H9 (cell line): Measurements from ENCODE around the gene CCNY. TPM values are rescaled to one million over a fixed set of nuclear protein-coding genes. Genes with fewer than 3 reads are reported as not detected.

Experiments
- DNase-seq: peaks from one replicate; pipeline ENCODE4 v3.0.0-alpha.2; 2017
- H2AFZ ChIP-seq: one replicate; pipeline ENCODE4 v1.6.1; 2013; ENCODE audit warnings: mild to moderate bottlenecking, low read length, control low read depth, moderate library complexity
- H2AK5ac ChIP-seq: 2 replicates; pipeline ENCODE4 v1.6.1; 2013; ENCODE audit warnings: low read length, control low read depth, mixed read lengths; ENCODE audit not compliant: insufficient read length
- H2BK120ac ChIP-seq: one replicate; pipeline ENCODE4 v1.6.1; 2013; ENCODE audit warnings: low read depth, mild to moderate bottlenecking, low read length, control low read depth, inconsistent platforms; ENCODE audit not compliant: poor library complexity, severe bottlenecking
- H2BK12ac ChIP-seq: 2 replicates; pipeline ENCODE4 v1.6.1; 2013; ENCODE audit warnings: low read length, control low read depth, mixed read lengths, low read depth; ENCODE audit not compliant: insufficient read length
- H2BK15ac ChIP-seq: 2 replicates; pipeline ENCODE4 v1.6.1; 2013; ENCODE audit warnings: low read depth, low read length, control low read depth
- H2BK20ac ChIP-seq: one replicate; pipeline ENCODE4 v1.6.1; 2013; ENCODE audit warnings: low read depth, mild to moderate bottlenecking, low read length, control low read depth, inconsistent platforms; ENCODE audit not compliant: poor library complexity, severe bottlenecking
- H2BK5ac ChIP-seq: 2 replicates; pipeline ENCODE4 v1.6.1; 2013; ENCODE audit warnings: low read length, control low read depth, mixed read lengths; ENCODE audit not compliant: insufficient read length
- H3K14ac ChIP-seq: 2 replicates; pipeline ENCODE4 v1.6.1; 2013; ENCODE audit warnings: low read length, control low read depth; ENCODE audit not compliant: insufficient read depth
- H3K18ac ChIP-seq: 2 replicates; pipeline ENCODE4 v1.6.1; 2013; ENCODE audit warnings: low read depth, mild to moderate bottlenecking, mixed read lengths, low read length, control low read depth; ENCODE audit not compliant: insufficient read length
- H3K23ac ChIP-seq: 2 replicates; pipeline ENCODE4 v1.6.1; 2013; ENCODE audit warnings: low read length, control low read depth, mixed read lengths, low read depth; ENCODE audit not compliant: insufficient read length
- H3K23me2 ChIP-seq: 2 replicates; pipeline ENCODE4 v1.6.1; 2013; ENCODE audit warnings: low read depth, mild to moderate bottlenecking, mixed read lengths, low read length, control low read depth; ENCODE audit not compliant: insufficient read length, poor library complexity, severe bottlenecking
- H3K27ac ChIP-seq: 2 replicates; pipeline ENCODE4 v1.5.1; 2013; ENCODE audit warnings: low read length, control low read depth, mixed read lengths, low read depth; ENCODE audit not compliant: insufficient read length
- H3K27me3 ChIP-seq: 2 replicates; pipeline ENCODE4 v1.6.1; 2013; ENCODE audit warnings: low read length, control low read depth, inconsistent platforms; ENCODE audit not compliant: insufficient read depth
- H3K4ac ChIP-seq: 2 replicates; pipeline ENCODE4 v1.6.1; 2013; ENCODE audit warnings: low read depth, mild to moderate bottlenecking, control low read depth, inconsistent platforms, low read length, moderate library complexity
- H3K4me1 ChIP-seq: 2 replicates; pipeline ENCODE4 v1.6.1; 2013; ENCODE audit warnings: low read length, control low read depth, inconsistent platforms; ENCODE audit not compliant: insufficient read depth
- H3K4me2 ChIP-seq: 2 replicates; pipeline ENCODE4 v1.6.1; 2013; ENCODE audit warnings: low read length, control low read depth, mixed read lengths; ENCODE audit not compliant: insufficient read length, insufficient read depth
- H3K56ac ChIP-seq: 2 replicates; pipeline ENCODE4 v1.6.1; 2013; ENCODE audit warnings: low read depth, mild to moderate bottlenecking, mixed read lengths, low read length, control low read depth; ENCODE audit not compliant: insufficient read length
- H3K79me1 ChIP-seq: 2 replicates; pipeline ENCODE4 v1.6.1; 2013; ENCODE audit warnings: low read depth, mild to moderate bottlenecking, moderate library complexity, low read length, control low read depth, inconsistent platforms; ENCODE audit not compliant: insufficient read depth, poor library complexity, severe bottlenecking
- H3K79me2 ChIP-seq: 2 replicates; pipeline ENCODE4 v1.6.1; 2013; ENCODE audit warnings: low read length, control low read depth, inconsistent platforms; ENCODE audit not compliant: insufficient read depth
- H3K9ac ChIP-seq: 2 replicates; pipeline ENCODE4 v1.6.1; 2013; ENCODE audit warnings: low read length, control low read depth, mixed read lengths; ENCODE audit not compliant: insufficient read length; ENCODE audit errors: extremely low read depth
- H3K9me3 ChIP-seq: one replicate; pipeline ENCODE4 v1.6.1; 2013; ENCODE audit warnings: low read depth, low read length, inconsistent platforms; ENCODE audit not compliant: control insufficient read depth
- H3T11ph ChIP-seq: one replicate; pipeline ENCODE4 v1.6.1; 2013; ENCODE audit warnings: mild to moderate bottlenecking, low read length, control low read depth, inconsistent platforms
- H4K20me1 ChIP-seq: one replicate; pipeline ENCODE4 v1.6.1; 2013; ENCODE audit not compliant: control insufficient read depth, insufficient read length, insufficient read depth
- H4K5ac ChIP-seq: 2 replicates; pipeline ENCODE4 v1.6.1; 2013; ENCODE audit warnings: low read depth, mild to moderate bottlenecking, mixed read lengths, low read length, control low read depth; ENCODE audit not compliant: insufficient read length
- H4K8ac ChIP-seq: replicated peaks from 2 replicates; pipeline ENCODE4 v1.6.1; 2013; ENCODE audit warnings: low read length, control low read depth, mixed read lengths, low read depth; ENCODE audit not compliant: insufficient read length
- H4K91ac ChIP-seq: 2 replicates; pipeline ENCODE4 v1.6.1; 2013; ENCODE audit warnings: low read depth, mild to moderate bottlenecking, moderate library complexity, mixed read lengths, low read length, control low read depth; ENCODE audit not compliant: insufficient read length
- H3K27ac Mint-ChIP-seq, 3 experiments: 2 replicates in 2 of 3; 3 replicates in 1 of 3; pipeline ENCODE4 v1.8.0; 2020 to 2021; ENCODE audit warnings: mixed read lengths in 3 of 3, mild to moderate bottlenecking in 1 of 3, moderate library complexity in 1 of 3
- H3K27me3 Mint-ChIP-seq: 2 replicates; pipeline ENCODE4 v1.8.0; 2021; ENCODE audit warnings: low read depth, mild to moderate bottlenecking, moderate library complexity, mixed read lengths
- H3K36me3 Mint-ChIP-seq, 3 experiments: 2 replicates in 2 of 3; 3 replicates in 1 of 3; pipeline ENCODE4 v1.8.0; 2020 to 2021; ENCODE audit warnings: low read depth in 3 of 3, mixed read lengths in 3 of 3; ENCODE audit not compliant: insufficient read depth in 1 of 3
- H3K4me1 Mint-ChIP-seq, 2 experiments: 2 replicates each; pipeline ENCODE4 v1.8.0; 2020; ENCODE audit warnings: mixed read lengths in 2 of 2
- H3K4me3 Mint-ChIP-seq, 2 experiments: 2 replicates in 1 of 2; 3 replicates in 1 of 2; pipeline ENCODE4 v1.8.0; 2020 to 2021; ENCODE audit warnings: mild to moderate bottlenecking in 2 of 2, mixed read lengths in 2 of 2, moderate library complexity in 1 of 2
- H3K9me3 Mint-ChIP-seq, 2 experiments: 2 replicates in 1 of 2; 3 replicates in 1 of 2; pipeline ENCODE4 v1.8.0; 2020; ENCODE audit warnings: mild to moderate bottlenecking in 2 of 2, mixed read lengths in 2 of 2, moderate library complexity in 1 of 2
- CTCF ChIP-seq: fragments of 200-600 bp; sonication (generic); conservative IDR thresholded peaks from 3 replicates; pipeline ENCODE4 v1.8.0; 2021; ENCODE audit warnings: antibody characterized with exemption, mild to moderate bottlenecking
- WGBS: extraction: QIAGEN DNeasy Blood & Tissue Kit; methylation state at CpG from one replicate; pipeline ENCODE4 v1.1.7; 2013; ENCODE audit warnings: missing lambda C conversion rate, low lambda C conversion rate, mixed read lengths; ENCODE audit not compliant: insufficient read length; ENCODE audit errors: extremely low coverage; 5-methylcytosine and 5-hydroxymethylcytosine counted together
- total RNA-seq: library from RNA; stranded (reverse); gene quantifications from 2 replicates; pipeline ENCODE4 v1.2.1, GENCODE V29; 2021

Gene CCNY
- total RNA-seq, 1 experiment from 2014 or later = 62.1 TPM

- Mint-ChIP-seq H3K4me3 (no peak overlapping the region), H3K9me3 (no peaks in the 10 kb centered on the region; a peak in 3 of 5 replicates), H3K27ac (no peak overlapping the region), H3K36me3 (peaks cover 0 to 5% (median 4%) of the 10 kb centered on the region in 3 experiments; a peak in 4 of 7 replicates), H3K4me1 (peaks cover 5 to 6% of the 10 kb centered on the region in 2 experiments), H3K27me3 (no peaks in the 10 kb centered on the region)
- Histone ChIP-seq H3K9ac (no peak overlapping the region), H3K27ac (no peak overlapping the region), H2AK5ac (no peak overlapping the region), H3K9me3 (no peaks in the 10 kb centered on the region), H2BK5ac (no peak overlapping the region), H3K4ac (no peak overlapping the region), H3K18ac (no peak overlapping the region), H2BK20ac (no peak overlapping the region), H2AFZ (no peak overlapping the region), H3K79me2 (no peaks in the 10 kb centered on the region), H4K8ac (no peak overlapping the region), H3K79me1 (no peaks in the 10 kb centered on the region), H3K56ac (no peak overlapping the region), H2BK15ac (no peak overlapping the region), H2BK120ac (no peak overlapping the region), H3T11ph (no peak overlapping the region), H3K23ac (no peak overlapping the region), H4K20me1 (no peaks in the 10 kb centered on the region), H3K27me3 (no peaks in the 10 kb centered on the region), H4K91ac (no peak overlapping the region), H2BK12ac (no peak overlapping the region), H3K23me2 (no peaks in the 10 kb centered on the region), H4K5ac (no peak overlapping the region), H3K14ac (no peak overlapping the region), H3K4me2 (no peak overlapping the region), H3K4me1 (no peaks in the 10 kb centered on the region)
- no peak for DNase-seq
- no peak for TF ChIP-seq CTCF
- no CpG with 5 or more reads among the region's 3 CpGs for WGBS
Measured at GRCh38 chr10:35579116-35579515, 242.8 kb downstream of the CCNY start.
